ENCODE results near the gene DSTYK. TPM values are rescaled to one million over a fixed set of nuclear protein-coding genes. Genes with fewer than 3 reads are reported as not detected.

Gene DSTYK
- total RNA-seq, 1 experiment from 2014 or later = 11.3 TPM

- ATAC-seq = no peak
- intact Hi-C loops (cut with micrococcal nuclease; ENCODE audit: unreplicated experiment) = no loop called here
- H3K4me3 ChIP-seq (ENCODE audit: low read depth in 2 of 2, low read length in 2 of 2) = no peak overlapping the region
- ChIA-PET POLR2A (no interaction called here), CTCF (no interaction called here)
- 0 out of 2 replicates have a peak, but pooled peaks cover 6% of the 10 kb centered on the region for H3K4me1 ChIP-seq (ENCODE audit: control insufficient read depth, insufficient read depth, low read length)
- H3K27me3 ChIP-seq (ENCODE audit: control insufficient read depth, insufficient read depth, low read length) = no peaks in the 10 kb centered on the region
- in situ Hi-C loops (cut with HindIII; ENCODE audit: low pct_unique_long_range_greater_than_20kb, low sequenced_read_pairs) = no loop called here
- H3K36me3 ChIP-seq (ENCODE audit: control insufficient read depth, insufficient read depth, low read length) = no peaks in the 10 kb centered on the region
- no peak for TF ChIP-seq CTCF (IDR thresholded peaks at IDR 0.05)
- no peak for TF ChIP-seq REST (IDR thresholded peaks at IDR 0.05; ENCODE audit: insufficient read depth in 1 of 2, low read depth in 2 of 2, low read length in 1 of 2)
- no peak for TF ChIP-seq TCF7L2 (IDR thresholded peaks at IDR 0.05; ENCODE audit: low read depth, low read length)
- no peak for TF ChIP-seq SIN3A (IDR thresholded peaks at IDR 0.05; ENCODE audit: borderline replicate concordance, insufficient read depth, low read depth, low read length)
- TF ChIP-seq POLR2AphosphoS5 (IDR thresholded peaks at IDR 0.05; ENCODE audit: low read depth, low read length) = no peak
- H3K27ac ChIP-seq (ENCODE audit: low read length) = no peak overlapping the region
- no peaks in the 10 kb centered on the region for H3K9me3 ChIP-seq (ENCODE audit: control insufficient read depth, insufficient read depth, low read depth, low read length)
- BruUV-seq (replicated peaks) = no TSS peak
- no peak for DNase-seq (ENCODE audit: low read depth, low spot score)
Measured at GRCh38 chr1:205190845-205191577, 20.5 kb downstream of the DSTYK start.

GRCh38 chr1:205189131-205189530 lies 22.4 kb downstream of the DSTYK start:
- POLR2A ChIA-PET = no interaction called here
- no peak overlapping the region for H3K27ac ChIP-seq (ENCODE audit: low read length)

GRCh38 chr1:205188596-205188995 lies 22.9 kb downstream of the DSTYK start:
- no peak for TF ChIP-seq TCF7L2 (IDR thresholded peaks at IDR 0.05; ENCODE audit: low read depth, low read length)
- no peak for TF ChIP-seq SIN3A (IDR thresholded peaks at IDR 0.05; ENCODE audit: borderline replicate concordance, insufficient read depth, low read depth, low read length)
- no peak for TF ChIP-seq POLR2AphosphoS5 (IDR thresholded peaks at IDR 0.05; ENCODE audit: low read depth, low read length)
- no peak for TF ChIP-seq CTCF (IDR thresholded peaks at IDR 0.05)
- TF ChIP-seq REST (IDR thresholded peaks at IDR 0.05; ENCODE audit: insufficient read depth in 1 of 2, low read depth in 2 of 2, low read length in 1 of 2) = no peak
- DNase-seq (ENCODE audit: low read depth, low spot score) (no peak), ATAC-seq (no peak)
- H3K27me3 ChIP-seq (ENCODE audit: control insufficient read depth, insufficient read depth, low read length) = no peaks in the 10 kb centered on the region
- H3K9me3 ChIP-seq (ENCODE audit: control insufficient read depth, insufficient read depth, low read depth, low read length) = no peaks in the 10 kb centered on the region
- intact Hi-C loops (cut with micrococcal nuclease; ENCODE audit: unreplicated experiment) = no loop called here
- H3K4me1 ChIP-seq (ENCODE audit: control insufficient read depth, insufficient read depth, low read length) = 0 out of 2 replicates have a peak, but pooled peaks cover 6% of the 10 kb centered on the region
- in situ Hi-C loops (cut with HindIII; ENCODE audit: low pct_unique_long_range_greater_than_20kb, low sequenced_read_pairs) = no loop called here
- CTCF ChIA-PET = no interaction called here
- no peak overlapping the region for H3K4me3 ChIP-seq (ENCODE audit: low read depth in 2 of 2, low read length in 2 of 2)
- no peaks in the 10 kb centered on the region for H3K36me3 ChIP-seq (ENCODE audit: control insufficient read depth, insufficient read depth, low read length)
- POLR2A ChIA-PET = no interaction called here
- BruUV-seq (replicated peaks) = no TSS peak
- no peak overlapping the region for H3K27ac ChIP-seq (ENCODE audit: low read length)

More at GRCh38 chr1:205189131-205189530, 22.4 kb downstream of the DSTYK start:
- intact Hi-C loops (cut with micrococcal nuclease; ENCODE audit: unreplicated experiment) (no loop called here), in situ Hi-C loops (cut with HindIII; ENCODE audit: low pct_unique_long_range_greater_than_20kb, low sequenced_read_pairs) (no loop called here)
- Histone ChIP-seq H3K36me3 (ENCODE audit: control insufficient read depth, insufficient read depth, low read length) (no peaks in the 10 kb centered on the region), H3K4me3 (ENCODE audit: low read depth in 2 of 2, low read length in 2 of 2) (no peak overlapping the region), H3K9me3 (ENCODE audit: control insufficient read depth, insufficient read depth, low read depth, low read length) (no peaks in the 10 kb centered on the region), H3K4me1 (ENCODE audit: control insufficient read depth, insufficient read depth, low read length) (0 out of 2 replicates have a peak, but pooled peaks cover 6% of the 10 kb centered on the region), H3K27me3 (ENCODE audit: control insufficient read depth, insufficient read depth, low read length) (no peaks in the 10 kb centered on the region)
- ATAC-seq = no peak
- no peak for DNase-seq (ENCODE audit: low read depth, low spot score)
- BruUV-seq (replicated peaks) = no TSS peak
- CTCF ChIA-PET = no interaction called here
- TF ChIP-seq POLR2AphosphoS5 (IDR thresholded peaks at IDR 0.05; ENCODE audit: low read depth, low read length) (no peak), SIN3A (IDR thresholded peaks at IDR 0.05; ENCODE audit: borderline replicate concordance, insufficient read depth, low read depth, low read length) (no peak), TCF7L2 (IDR thresholded peaks at IDR 0.05; ENCODE audit: low read depth, low read length) (no peak)
